ENCODE measurements around the gene IFIH1. TPM values are rescaled to one million over a fixed set of nuclear protein-coding genes. Genes with fewer than 3 reads are reported as not detected.

IFIH1 gene
- total and polyA plus RNA-seq, 2 of the 8 experiments (the other 6 are each of a cell fraction or from before 2014, with no cell fraction given), result 0.32 to 2.0 TPM

GRCh38 chr2:162291748-162292147 is 26.7 kb downstream of the IFIH1 start:
- Histone ChIP-seq H2BK15ac (ENCODE audit: low read length) (no peak overlapping the region), H3K9me3 (ENCODE audit: insufficient read depth in 2 of 2, low read depth in 1 of 2, low read length in 1 of 2) (no peaks in the 10 kb centered on the region), H2BK20ac (ENCODE audit: low read length) (no peak overlapping the region), H4K20me1 (replicated peaks in 1 of 2; ENCODE audit: control insufficient read depth in 1 of 2, insufficient read depth in 2 of 2, low read length in 2 of 2) (no peaks in the 10 kb centered on the region), H2BK12ac (ENCODE audit: low read depth, low read length) (no peak overlapping the region), H3K27me3 (replicated peaks in 1 of 4; ENCODE audit: control insufficient read depth in 3 of 4, extremely low read depth in 1 of 4, insufficient read depth in 3 of 4, low read length in 3 of 4) (no peaks in the 10 kb centered on the region), H3K36me3 (ENCODE audit: control insufficient read depth in 2 of 4, insufficient read depth in 4 of 4, low read length in 3 of 4) (no peaks in the 10 kb centered on the region), H3K27ac (ENCODE audit: low read depth, low read length) (no peak overlapping the region), H3K4me2 (ENCODE audit: insufficient read depth in 1 of 2, low read depth in 2 of 2, low read length in 2 of 2) (no peak overlapping the region), H3K79me1 (ENCODE audit: low read depth, low read length) (no peaks in the 10 kb centered on the region), H3K14ac (ENCODE audit: insufficient read length) (no peak overlapping the region), H3K23ac (ENCODE audit: insufficient read length) (no peak overlapping the region), H2BK120ac (replicated peaks; ENCODE audit: low read depth, low read length) (no peak overlapping the region), H3K4me1 (replicated peaks in 1 of 4; ENCODE audit: control insufficient read depth in 3 of 4, insufficient read depth in 4 of 4, low read length in 3 of 4) (no peaks in the 10 kb centered on the region), H3K4me3 (ENCODE audit: extremely low read depth in 1 of 4, insufficient read depth in 2 of 4, low read depth in 3 of 4, low read length in 4 of 4) (no peak overlapping the region), H2AK5ac (ENCODE audit: low read depth, low read length) (no peak overlapping the region), H4K5ac (ENCODE audit: insufficient read length, low read depth, low read length) (no peak overlapping the region), H3K9ac (replicated peaks in 1 of 4; ENCODE audit: extremely low read depth in 1 of 4, low read depth in 3 of 4, low read length in 3 of 4) (no peak overlapping the region), H4K8ac (ENCODE audit: extremely low read depth, insufficient read depth, low read length) (no peak overlapping the region), H3K4ac (replicated peaks; ENCODE audit: insufficient read length, low read depth, low read length) (no peak overlapping the region), H2BK5ac (ENCODE audit: low read depth, low read length) (no peak overlapping the region), H3K56ac (replicated peaks; ENCODE audit: insufficient read length, low read depth, low read length) (no peak overlapping the region), H3K79me2 (ENCODE audit: control insufficient read depth in 1 of 2, insufficient read depth in 2 of 2, low read length in 2 of 2) (no peaks in the 10 kb centered on the region), H2AFZ (ENCODE audit: low read length) (no peak overlapping the region), H3K23me2 (ENCODE audit: low read depth, low read length) (no peaks in the 10 kb centered on the region), H4K91ac (replicated peaks; ENCODE audit: insufficient read length, low read length) (no peak overlapping the region), H3K18ac (ENCODE audit: extremely low read depth, low read length) (no peak overlapping the region)
- FAIRE-seq (no peak), DNase-seq (ENCODE audit: low read depth in 1 of 2, low spot score in 2 of 2) (no peak)
- 89% methylated on average over 3 of the region's 3 CpGs; no CpG with 5 or more reads in 1 of the 2 experiments for WGBS, 2 experiments (ENCODE audit: extremely low coverage in 1 of 2, insufficient coverage in 1 of 2, insufficient read length in 1 of 2, insufficient replicate concordance in 2 of 2, low coverage in 1 of 2, low lambda C conversion rate in 2 of 2, missing lambda C conversion rate in 1 of 2)
- ChIA-PET CTCF (ENCODE audit: partially characterized antibody) (interaction anchor here (0.7 to 2.4 kb wide), 6 partner anchors 10 to 146 kb away, joined by 3 to 12 read pairs (median 6); no protein-coding TSS in a partner anchor), POLR2A (ENCODE audit: partially characterized antibody) (no interaction called here)
- TF ChIP-seq BACH1 (IDR thresholded peaks at IDR 0.05; ENCODE audit: low read length), result no peak
- no peak for TF ChIP-seq HDAC2 (IDR thresholded peaks at IDR 0.05; ENCODE audit: borderline replicate concordance in 1 of 2, low read depth in 2 of 2, low read length in 2 of 2)
- TF ChIP-seq PHF8 (conservative IDR thresholded peaks at IDR 0.05; ENCODE audit: low read depth, low read length), result no peak

All from H1 (cell line).